HG03159 (cell line): ENCODE measurements around the gene SEBOX.

ENCODE experiments used
- ATAC-seq: cut with Tn5 transposase; IDR thresholded peaks from one replicate; pipeline ENCODE4 v1.9.1; 2021; ENCODE audit warnings: mild to moderate bottlenecking, moderate library complexity; ENCODE audit not compliant: unreplicated experiment

SEBOX gene

DNA sequence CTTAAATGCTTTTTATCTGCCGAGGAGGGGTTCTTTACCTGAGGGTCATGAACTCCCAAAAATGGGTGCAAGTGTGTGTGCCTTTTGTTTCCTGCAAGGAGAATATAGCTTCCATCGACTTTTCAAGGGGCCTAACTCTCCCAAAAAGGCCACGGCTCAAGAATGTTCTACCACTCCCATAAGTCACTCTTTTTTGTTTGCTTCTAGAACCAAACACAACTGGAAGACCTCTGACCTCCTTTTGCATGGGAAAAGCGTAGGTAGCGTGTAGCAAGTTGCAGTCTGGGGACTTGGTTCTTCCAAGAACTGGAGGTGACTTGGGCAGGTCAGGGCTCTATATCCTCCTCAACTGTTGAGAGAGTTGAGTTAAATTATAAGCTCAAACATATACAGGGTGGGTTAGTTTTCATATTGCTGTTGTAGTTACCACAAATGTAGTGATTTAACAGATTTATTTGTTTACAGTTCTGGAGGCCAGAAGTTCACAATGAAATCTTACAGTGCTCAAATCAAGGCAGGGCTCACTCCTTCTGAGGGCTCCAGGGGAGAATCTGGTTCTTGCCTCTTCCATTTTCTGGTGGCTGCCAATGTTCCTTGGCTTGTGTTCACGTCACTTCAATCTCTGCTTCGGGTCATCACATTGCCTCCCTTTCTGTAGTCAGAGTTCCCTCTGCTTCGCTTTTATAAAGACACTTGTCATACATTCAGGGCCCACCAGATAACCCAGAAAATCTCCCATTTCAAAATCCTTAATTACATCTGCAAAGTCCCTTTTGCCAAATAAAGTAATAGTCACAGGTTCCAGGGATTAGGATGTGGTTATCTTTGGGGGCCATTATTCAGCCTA is 44.6 kb downstream of the SEBOX start:
- no peak for ATAC-seq

DNA sequence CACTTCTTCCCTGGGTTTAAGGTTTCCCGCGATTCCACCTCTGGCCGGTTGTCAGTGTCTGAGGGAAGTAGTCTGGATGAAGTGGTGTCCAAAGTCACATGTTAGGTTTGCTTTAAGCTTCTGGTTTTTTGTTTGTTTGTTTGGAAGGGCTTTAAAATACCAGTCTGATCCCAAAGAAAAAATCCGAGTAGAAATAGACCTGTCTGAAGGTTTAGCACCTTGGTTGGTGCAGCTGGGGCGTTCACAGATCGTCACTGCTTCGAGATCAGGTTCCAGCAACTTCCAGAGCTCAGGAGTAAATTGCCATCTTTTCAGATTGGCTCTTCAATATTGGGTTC is 45.4 kb downstream of the SEBOX start:
- no peak for ATAC-seq

DNA sequence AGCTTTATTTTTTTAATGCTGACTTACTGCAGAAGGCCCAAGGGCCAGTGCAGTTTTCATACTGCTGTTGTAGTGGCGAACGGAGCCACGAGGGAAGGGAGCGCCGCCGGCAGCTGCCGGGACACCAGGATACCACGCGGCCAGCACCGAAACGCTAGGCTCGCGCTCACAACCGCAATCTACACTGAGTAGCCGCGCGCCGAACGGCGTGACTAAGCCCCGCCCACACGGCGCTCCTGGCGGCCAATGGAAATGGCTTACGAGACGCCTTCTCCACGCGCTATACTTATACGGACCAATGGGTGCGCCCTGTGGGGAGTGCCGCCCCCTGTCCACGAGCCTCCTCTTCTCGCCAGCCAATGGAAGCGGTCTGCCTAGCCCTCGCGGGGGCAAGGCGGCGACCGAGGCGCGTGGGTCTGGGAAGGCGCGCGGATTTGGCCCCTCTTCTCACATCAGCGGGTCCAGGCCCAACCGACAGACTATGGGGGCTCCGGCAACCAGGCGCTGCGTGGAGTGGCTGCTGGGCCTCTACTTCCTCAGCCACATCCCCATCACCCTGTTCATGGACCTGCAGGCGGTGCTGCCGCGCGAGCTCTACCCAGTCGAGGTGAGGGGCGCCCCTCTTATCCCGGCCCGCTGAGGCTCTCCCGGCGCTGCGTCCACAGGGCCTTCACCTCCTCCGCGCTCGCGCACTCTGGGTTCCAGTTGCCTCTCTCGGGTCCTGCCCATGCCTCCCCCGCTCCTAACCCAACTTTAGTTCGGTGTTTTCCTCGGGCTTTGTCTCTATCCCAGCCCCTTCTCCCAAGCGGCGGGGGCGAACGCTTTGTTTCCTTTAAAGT is 46.0 kb downstream of the SEBOX start, which contains the start of gene TMEM97:
TMEM97 (plus strand) TSS at position 442 of the 839 bp plus-strand sequence; CDS start at position 482, 40 bp downstream.
- peak; percentile 92 for ATAC-seq

GRCh38 chr17:28317966-28318758 is 46.8 kb downstream of the SEBOX start:
- peak; percentile 20 for ATAC-seq

DNA sequence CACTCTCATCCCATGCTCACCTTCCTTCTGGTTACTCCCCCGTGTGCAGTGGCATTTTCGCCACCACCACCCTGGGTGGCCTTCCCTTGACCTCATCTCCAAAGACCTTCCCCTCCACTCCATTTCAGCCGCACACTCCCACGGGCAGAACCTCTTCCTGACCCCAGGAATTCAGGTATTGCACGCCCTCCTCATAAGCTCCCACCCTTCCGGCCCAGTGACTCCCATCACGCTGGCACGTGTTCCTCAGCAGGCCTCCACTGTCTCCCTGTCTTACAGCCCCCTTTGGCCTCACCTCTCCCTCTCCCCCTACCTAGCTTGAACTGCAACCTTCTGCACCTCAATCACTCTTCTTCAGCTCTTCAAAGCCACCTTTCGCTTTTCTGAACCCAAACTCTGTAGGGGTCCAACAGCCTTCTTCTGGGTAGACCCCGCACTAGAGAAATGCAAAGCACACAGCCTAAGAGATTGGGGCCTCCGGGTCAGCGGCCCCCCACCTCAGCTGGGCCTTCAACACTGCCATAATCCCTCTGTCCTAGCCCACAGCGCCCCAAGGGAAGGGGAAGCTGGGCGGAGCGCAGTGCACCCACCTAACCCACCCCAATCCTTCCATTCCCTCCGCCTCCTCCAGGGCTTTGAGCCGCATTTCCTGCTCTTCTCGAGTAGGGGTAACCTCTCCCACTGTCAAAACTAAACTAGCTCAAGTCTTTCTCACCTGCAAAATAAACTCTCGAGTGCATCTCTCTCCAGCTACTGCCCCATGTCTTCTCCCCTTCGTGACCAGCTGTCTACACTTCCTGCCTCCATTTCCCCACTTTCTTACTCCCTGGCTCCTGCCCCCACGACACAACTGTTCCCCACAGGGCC is 47.7 kb downstream of the SEBOX start:
- ATAC-seq = no peak

DNA sequence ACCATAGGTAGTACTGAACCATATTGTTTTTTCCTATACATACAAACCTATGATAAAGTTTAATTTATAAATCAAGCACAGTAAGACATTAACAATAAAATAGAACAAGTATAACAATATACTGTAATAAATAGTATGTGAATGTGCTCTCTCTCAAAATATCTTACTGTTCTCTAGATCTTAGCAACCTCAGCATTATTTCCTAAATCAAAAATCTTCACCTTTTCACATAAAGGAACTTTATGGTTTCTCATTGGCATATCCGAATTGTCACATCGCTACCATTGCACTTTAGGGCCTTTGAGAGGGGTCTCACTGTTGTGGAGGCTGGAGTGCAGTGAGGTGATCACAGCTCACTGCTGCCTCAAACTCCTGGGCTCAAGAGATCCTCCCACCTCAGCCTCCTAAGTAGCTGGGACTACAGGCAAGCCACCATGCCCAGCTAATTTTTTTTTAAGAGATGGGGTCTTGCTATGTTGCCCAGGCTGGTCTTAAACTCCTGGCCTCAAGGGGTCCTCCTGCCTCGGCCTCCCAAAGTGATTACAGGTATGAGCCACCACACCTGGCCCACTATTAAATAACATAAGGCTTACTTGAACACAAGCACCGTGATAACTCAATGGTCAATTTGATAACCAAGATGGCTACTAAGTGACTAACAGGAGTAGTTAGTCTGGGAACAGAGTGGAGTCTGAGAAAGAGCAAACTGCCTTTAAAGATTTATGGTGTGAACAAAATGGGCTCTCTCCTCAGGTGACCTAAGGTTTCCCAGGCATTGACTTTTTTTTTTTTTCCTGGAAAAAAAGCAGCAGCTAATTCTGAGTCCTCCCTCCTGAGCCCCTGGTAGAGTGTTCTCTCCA is 48.9 kb downstream of the SEBOX start:
- no peak for ATAC-seq

DNA sequence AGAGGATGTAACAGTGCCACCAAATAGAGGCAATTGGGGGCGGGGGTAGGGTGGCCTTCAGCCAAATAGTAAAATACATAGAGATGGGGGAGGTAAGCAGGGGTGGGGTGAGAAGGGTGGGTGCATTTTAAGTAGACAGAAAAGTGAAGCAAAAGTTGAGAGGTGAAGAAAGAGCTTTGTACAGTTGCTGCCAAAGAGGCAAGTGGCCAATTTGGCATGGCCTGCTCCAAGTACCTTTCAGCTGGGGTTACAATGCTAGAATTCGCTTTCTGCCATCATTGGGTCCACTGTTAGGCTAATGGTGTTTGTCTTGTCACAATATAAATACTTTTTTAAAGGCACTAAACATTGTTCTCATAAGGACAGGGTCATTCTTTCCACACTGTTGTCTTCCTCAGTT is 51.2 kb downstream of the SEBOX start:
- no peak for ATAC-seq
